SU-DHL-6 (cell line): Measurements from ENCODE around the gene ATP13A3.

Source experiments
- EZH2phosphoT487 ChIP-seq: fragments of 200-600 bp; sonication (generic), shearing (Covaris generic); conservative IDR thresholded peaks from 2 replicates; pipeline ENCODE4 v1.6.1; 2018; ENCODE audit warnings: mild to moderate bottlenecking, antibody characterized with exemption, low read length, moderate library complexity, mixed read lengths
- TF ChIP-seq, protein P1 (sequence below): fragments of 200-600 bp; sonication (generic); IDR thresholded peaks from one replicate; pipeline ENCODE4 v1.5.1; 2017; ENCODE audit warnings: antibody characterized with exemption, mild to moderate bottlenecking, low read length, moderate library complexity; ENCODE audit not compliant: insufficient read depth, poor library complexity, severe bottlenecking

DNA sequence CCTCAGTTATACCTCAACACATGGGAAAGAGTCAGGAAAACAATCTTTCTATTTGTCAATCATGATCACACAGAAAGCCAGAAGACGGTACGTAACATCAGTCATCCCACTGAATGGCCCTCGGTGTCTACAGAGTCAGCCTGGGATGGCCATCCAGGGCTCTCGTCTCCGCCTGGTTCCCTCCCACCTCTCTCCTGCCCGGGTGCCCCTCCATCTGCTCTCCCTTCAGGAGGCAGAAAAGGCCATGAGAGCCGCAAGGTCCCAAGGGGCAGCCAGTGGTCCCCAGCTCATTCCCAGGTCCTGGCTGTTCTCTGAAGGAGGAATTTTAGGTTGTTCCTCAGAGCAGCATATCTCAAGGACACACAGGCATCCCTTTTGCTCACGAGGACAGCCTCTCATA lies 112.9 kb downstream of the ATP13A3 start:
- TF ChIP-seq, protein P1, sequence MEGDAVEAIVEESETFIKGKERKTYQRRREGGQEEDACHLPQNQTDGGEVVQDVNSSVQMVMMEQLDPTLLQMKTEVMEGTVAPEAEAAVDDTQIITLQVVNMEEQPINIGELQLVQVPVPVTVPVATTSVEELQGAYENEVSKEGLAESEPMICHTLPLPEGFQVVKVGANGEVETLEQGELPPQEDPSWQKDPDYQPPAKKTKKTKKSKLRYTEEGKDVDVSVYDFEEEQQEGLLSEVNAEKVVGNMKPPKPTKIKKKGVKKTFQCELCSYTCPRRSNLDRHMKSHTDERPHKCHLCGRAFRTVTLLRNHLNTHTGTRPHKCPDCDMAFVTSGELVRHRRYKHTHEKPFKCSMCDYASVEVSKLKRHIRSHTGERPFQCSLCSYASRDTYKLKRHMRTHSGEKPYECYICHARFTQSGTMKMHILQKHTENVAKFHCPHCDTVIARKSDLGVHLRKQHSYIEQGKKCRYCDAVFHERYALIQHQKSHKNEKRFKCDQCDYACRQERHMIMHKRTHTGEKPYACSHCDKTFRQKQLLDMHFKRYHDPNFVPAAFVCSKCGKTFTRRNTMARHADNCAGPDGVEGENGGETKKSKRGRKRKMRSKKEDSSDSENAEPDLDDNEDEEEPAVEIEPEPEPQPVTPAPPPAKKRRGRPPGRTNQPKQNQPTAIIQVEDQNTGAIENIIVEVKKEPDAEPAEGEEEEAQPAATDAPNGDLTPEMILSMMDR, result no peak
- no peak for TF ChIP-seq EZH2phosphoT487
